Measurements from ENCODE around the gene AK9.

DNA sequence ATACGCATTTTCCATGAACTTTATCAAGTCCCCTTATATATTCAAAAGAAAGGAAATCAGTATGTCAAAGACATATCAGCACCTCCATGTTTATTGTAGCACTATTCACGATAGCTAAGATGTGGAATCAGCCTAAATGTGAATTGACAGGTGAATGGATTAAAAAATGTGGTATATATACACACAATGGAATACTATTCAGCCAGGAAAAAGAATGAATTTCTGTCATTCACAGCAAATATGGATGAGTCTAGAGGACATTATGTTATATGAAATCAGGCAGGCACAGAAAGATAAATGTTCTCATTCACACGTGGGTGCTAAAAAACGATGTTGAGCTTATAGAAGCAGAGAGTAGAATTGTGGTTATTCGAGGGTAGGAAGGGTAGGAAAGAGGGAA lies 5.4 kb upstream of the AK9 start:
- TF ChIP-seq, protein P1, sequence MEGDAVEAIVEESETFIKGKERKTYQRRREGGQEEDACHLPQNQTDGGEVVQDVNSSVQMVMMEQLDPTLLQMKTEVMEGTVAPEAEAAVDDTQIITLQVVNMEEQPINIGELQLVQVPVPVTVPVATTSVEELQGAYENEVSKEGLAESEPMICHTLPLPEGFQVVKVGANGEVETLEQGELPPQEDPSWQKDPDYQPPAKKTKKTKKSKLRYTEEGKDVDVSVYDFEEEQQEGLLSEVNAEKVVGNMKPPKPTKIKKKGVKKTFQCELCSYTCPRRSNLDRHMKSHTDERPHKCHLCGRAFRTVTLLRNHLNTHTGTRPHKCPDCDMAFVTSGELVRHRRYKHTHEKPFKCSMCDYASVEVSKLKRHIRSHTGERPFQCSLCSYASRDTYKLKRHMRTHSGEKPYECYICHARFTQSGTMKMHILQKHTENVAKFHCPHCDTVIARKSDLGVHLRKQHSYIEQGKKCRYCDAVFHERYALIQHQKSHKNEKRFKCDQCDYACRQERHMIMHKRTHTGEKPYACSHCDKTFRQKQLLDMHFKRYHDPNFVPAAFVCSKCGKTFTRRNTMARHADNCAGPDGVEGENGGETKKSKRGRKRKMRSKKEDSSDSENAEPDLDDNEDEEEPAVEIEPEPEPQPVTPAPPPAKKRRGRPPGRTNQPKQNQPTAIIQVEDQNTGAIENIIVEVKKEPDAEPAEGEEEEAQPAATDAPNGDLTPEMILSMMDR (IDR thresholded peaks at IDR 0.05; ENCODE audit: low read length), result no peak
- TF ChIP-seq EZH2 (IDR thresholded peaks at IDR 0.05; ENCODE audit: borderline replicate concordance, low read length), result no peak
